NCI-H146 treated with DMSO at 0.1 percent for 48 hours (cell line): ENCODE results near the gene PREP.
"Not testable (repeated sequence)": the region's sequence is repeated elsewhere in the genome, so short reads cannot be mapped to it uniquely, and the experiment has no call there.

Experiments used
- DNase-seq: peaks from one replicate; lab custom pipeline; 2025; ENCODE audit not compliant: unreplicated experiment; lab: John Stamatoyannopoulos, UW

The PREP gene

GRCh38 chr6:105345506-105345905, 57.4 kb downstream of the PREP start:
- no peak for DNase-seq

GRCh38 chr6:105344881-105345370, 58.0 kb downstream of the PREP start:
- DNase-seq = no peak

- not testable (repeated sequence) for DNase-seq
Measured at GRCh38 chr6:105338350-105338983, 64.4 kb downstream of the PREP start.

- no peak for DNase-seq
Measured at GRCh38 chr6:105336986-105337385, 65.9 kb downstream of the PREP start.

GRCh38 chr6:105332576-105332975, 70.3 kb downstream of the PREP start:
- no peak for DNase-seq

GRCh38 chr6:105331927-105332326, 71.0 kb downstream of the PREP start:
- no peak for DNase-seq

- no peak for DNase-seq
Measured at GRCh38 chr6:105330913-105331312, 72.0 kb downstream of the PREP start.

- no peak for DNase-seq
Measured at GRCh38 chr6:105330364-105330763, 72.5 kb downstream of the PREP start.

GRCh38 chr6:105326833-105327770, 75.8 kb downstream of the PREP start:
- DNase-seq = peak; percentile 33

- peak; percentile 40 for DNase-seq
Measured at GRCh38 chr6:105326216-105326615, 76.7 kb downstream of the PREP start.

- no peak for DNase-seq
Measured at GRCh38 chr6:105324386-105324950, 78.4 kb downstream of the PREP start.

- no peak for DNase-seq
Measured at GRCh38 chr6:105322499-105323225, 80.2 kb downstream of the PREP start.

GRCh38 chr6:105321728-105322127, 81.2 kb downstream of the PREP start:
- no peak for DNase-seq

- DNase-seq = no peak
Measured at GRCh38 chr6:105321207-105321606, 81.7 kb downstream of the PREP start.

- no peak for DNase-seq
Measured at GRCh38 chr6:105320765-105321164, 82.1 kb downstream of the PREP start.

GRCh38 chr6:105320271-105320670, 82.6 kb downstream of the PREP start:
- no peak for DNase-seq

GRCh38 chr6:105319331-105319730, 83.6 kb downstream of the PREP start:
- no peak for DNase-seq

GRCh38 chr6:105318660-105319059, 84.2 kb downstream of the PREP start:
- DNase-seq = no peak

GRCh38 chr6:105317607-105318533, 85.0 kb downstream of the PREP start:
- DNase-seq = no peak

GRCh38 chr6:105313211-105313610, 89.7 kb downstream of the PREP start:
- peak; percentile 61 for DNase-seq
